ENCODE results near the gene CACNA1B. TPM values are rescaled to one million over a fixed set of nuclear protein-coding genes. Genes with fewer than 3 reads are reported as not detected.

CACNA1B gene
- total and polyA plus RNA-seq, 9 of the 15 experiments (the other 6 are each of a cell fraction or from before 2014, with no cell fraction given) = 0.01 to 0.04 TPM; not detected in 7

DNA sequence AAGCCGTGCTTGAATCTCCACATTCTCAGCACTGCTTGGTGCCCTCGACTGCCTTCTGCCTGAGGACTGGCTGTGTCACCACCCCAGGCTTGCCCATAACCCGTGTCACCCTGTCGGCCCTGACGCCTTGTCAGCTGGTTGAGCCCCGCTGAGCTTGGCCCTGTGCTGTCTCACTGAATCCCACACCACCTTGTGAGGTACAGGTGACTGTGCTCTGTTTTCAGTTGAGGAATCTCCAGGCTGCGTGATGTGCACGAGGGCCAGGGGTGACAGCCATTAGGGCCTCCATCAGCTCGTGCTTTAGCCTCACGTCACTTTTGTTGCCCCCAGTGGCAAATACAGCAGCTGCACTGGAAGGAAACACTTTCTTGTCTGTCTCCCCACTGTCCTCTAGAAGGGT is 90.7 kb downstream of the CACNA1B start:
- in situ Hi-C loops (cut with MboI) (no loop called here), intact Hi-C loops (cut with micrococcal nuclease) (no loop called here)
- Histone ChIP-seq H3K9me1 (ENCODE audit: control insufficient read depth, insufficient read depth, low read length) (no peaks in the 10 kb centered on the region), H3K79me2 (ENCODE audit: control insufficient read depth, insufficient read depth, low read length) (no peaks in the 10 kb centered on the region), H4K20me1 (replicated peaks; ENCODE audit: control insufficient read depth, insufficient read depth, low read length) (no peaks in the 10 kb centered on the region), H3K9me3 (replicated peaks; ENCODE audit: control insufficient read depth, insufficient read depth, low read depth, low read length) (no peaks in the 10 kb centered on the region), H2AFZ (ENCODE audit: low read depth, low read length) (0 out of 2 replicates have a peak overlapping the region, but pooled peaks have one; percentile 44), H3K4me2 (ENCODE audit: insufficient read depth, low read length) (no peak overlapping the region), H3K27ac (ENCODE audit: extremely low read depth, low read depth, low read length) (no peak overlapping the region), H3K9ac (ENCODE audit: insufficient read depth in 1 of 2, low read depth in 2 of 2, low read length in 2 of 2) (peak overlapping the region in 1 of 2 experiments; percentile 61; a peak in 2 of 4 replicates), H3K36me3 (ENCODE audit: control insufficient read depth, insufficient read depth, low read length) (no peaks in the 10 kb centered on the region), H3K4me3 (no peak overlapping the region), H3K4me1 (replicated peaks in 1 of 2; ENCODE audit: control insufficient read depth in 2 of 2, insufficient read depth in 2 of 2, low read length in 2 of 2) (peaks cover 0 to 3% of the 10 kb centered on the region in 2 experiments; a peak in 1 of 5 replicates), H3K27me3 (ENCODE audit: control insufficient read depth in 2 of 2, insufficient read depth in 2 of 2, low read length in 2 of 2) (peaks cover 3 to 37% of the 10 kb centered on the region in 2 experiments; a peak in 4 of 5 replicates)
- 3% methylated on average over 10 of the region's 10 CpGs for WGBS (ENCODE audit: insufficient coverage, low coverage, missing lambda C conversion rate)
- FAIRE-seq (peak; percentile 88), ATAC-seq (peak; percentile 77), DNase-seq (ENCODE audit: extremely low read depth in 1 of 4, low spot score in 3 of 4) (peak in 3 of 4 experiments; percentile 11 to 40 (median 28))
- CTCF ChIA-PET (ENCODE audit: low intra/inter-chr PET ratio) = no interaction called here
- POLR2A ChIA-PET = no interaction called here
- BruUV-seq (replicated peaks) = no TSS peak
- TF ChIP-seq SETDB1 (IDR thresholded peaks at IDR 0.05; ENCODE audit: low read length) = no peak
- TF ChIP-seq GTF2A2 (tag; IDR thresholded peaks at IDR 0.05) = no peak
- TF ChIP-seq TAF1 (IDR thresholded peaks at IDR 0.05; ENCODE audit: control insufficient read depth, extremely low read depth, insufficient read depth, low read length, severe bottlenecking) = no peak
- TF ChIP-seq DNMT1 (IDR thresholded peaks at IDR 0.05) = no peak
- TF ChIP-seq NR2C1 (IDR thresholded peaks at IDR 0.05) = no peak
- no peak for TF ChIP-seq NR2C1 (tag; IDR thresholded peaks at IDR 0.05)
- TF ChIP-seq ZFX (CRISPR knock-in tag; IDR thresholded peaks at IDR 0.05) = no peak
- TF ChIP-seq, protein P1, sequence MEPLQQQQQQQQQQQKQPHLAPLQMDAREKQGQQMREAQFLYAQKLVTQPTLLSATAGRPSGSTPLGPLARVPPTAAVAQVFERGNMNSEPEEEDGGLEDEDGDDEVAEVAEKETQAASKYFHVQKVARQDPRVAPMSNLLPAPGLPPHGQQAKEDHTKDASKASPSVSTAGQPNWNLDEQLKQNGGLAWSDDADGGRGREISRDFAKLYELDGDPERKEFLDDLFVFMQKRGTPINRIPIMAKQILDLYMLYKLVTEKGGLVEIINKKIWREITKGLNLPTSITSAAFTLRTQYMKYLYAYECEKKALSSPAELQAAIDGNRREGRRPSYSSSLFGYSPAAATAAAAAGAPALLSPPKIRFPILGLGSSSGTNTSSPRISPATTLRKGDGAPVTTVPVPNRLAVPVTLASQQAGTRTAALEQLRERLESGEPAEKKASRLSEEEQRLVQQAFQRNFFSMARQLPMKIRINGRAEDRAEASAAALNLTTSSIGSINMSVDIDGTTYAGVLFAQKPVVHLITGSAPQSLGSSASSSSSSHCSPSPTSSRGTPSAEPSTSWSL (CRISPR knock-in tag; IDR thresholded peaks at IDR 0.05; ENCODE audit: borderline replicate concordance) = no peak
- TF ChIP-seq RBM22 (IDR thresholded peaks at IDR 0.05; ENCODE audit: low read depth, low read length, poor library complexity, severe bottlenecking) = no peak
- no peak for TF ChIP-seq NCOA2 (IDR thresholded peaks at IDR 0.05; ENCODE audit: partially characterized antibody in 2 of 2)
- TF ChIP-seq, protein P2, sequence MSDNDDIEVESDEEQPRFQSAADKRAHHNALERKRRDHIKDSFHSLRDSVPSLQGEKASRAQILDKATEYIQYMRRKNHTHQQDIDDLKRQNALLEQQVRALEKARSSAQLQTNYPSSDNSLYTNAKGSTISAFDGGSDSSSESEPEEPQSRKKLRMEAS (CRISPR knock-in tag; IDR thresholded peaks at IDR 0.05) = no peak
- TF ChIP-seq ZEB2 (IDR thresholded peaks at IDR 0.05) = no peak
- no peak for TF ChIP-seq MXI1 (IDR thresholded peaks at IDR 0.05; ENCODE audit: low read depth, low read length)
- TF ChIP-seq, protein P3, sequence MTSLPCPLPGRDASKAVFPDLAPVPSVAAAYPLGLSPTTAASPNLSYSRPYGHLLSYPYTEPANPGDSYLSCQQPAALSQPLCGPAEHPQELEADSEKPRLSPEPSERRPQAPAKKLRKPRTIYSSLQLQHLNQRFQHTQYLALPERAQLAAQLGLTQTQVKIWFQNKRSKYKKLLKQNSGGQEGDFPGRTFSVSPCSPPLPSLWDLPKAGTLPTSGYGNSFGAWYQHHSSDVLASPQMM (CRISPR knock-in tag; IDR thresholded peaks at IDR 0.05) = no peak
- no peak for TF ChIP-seq GATA2 (CRISPR knock-in tag; IDR thresholded peaks at IDR 0.05)
- TF ChIP-seq, protein P4, sequence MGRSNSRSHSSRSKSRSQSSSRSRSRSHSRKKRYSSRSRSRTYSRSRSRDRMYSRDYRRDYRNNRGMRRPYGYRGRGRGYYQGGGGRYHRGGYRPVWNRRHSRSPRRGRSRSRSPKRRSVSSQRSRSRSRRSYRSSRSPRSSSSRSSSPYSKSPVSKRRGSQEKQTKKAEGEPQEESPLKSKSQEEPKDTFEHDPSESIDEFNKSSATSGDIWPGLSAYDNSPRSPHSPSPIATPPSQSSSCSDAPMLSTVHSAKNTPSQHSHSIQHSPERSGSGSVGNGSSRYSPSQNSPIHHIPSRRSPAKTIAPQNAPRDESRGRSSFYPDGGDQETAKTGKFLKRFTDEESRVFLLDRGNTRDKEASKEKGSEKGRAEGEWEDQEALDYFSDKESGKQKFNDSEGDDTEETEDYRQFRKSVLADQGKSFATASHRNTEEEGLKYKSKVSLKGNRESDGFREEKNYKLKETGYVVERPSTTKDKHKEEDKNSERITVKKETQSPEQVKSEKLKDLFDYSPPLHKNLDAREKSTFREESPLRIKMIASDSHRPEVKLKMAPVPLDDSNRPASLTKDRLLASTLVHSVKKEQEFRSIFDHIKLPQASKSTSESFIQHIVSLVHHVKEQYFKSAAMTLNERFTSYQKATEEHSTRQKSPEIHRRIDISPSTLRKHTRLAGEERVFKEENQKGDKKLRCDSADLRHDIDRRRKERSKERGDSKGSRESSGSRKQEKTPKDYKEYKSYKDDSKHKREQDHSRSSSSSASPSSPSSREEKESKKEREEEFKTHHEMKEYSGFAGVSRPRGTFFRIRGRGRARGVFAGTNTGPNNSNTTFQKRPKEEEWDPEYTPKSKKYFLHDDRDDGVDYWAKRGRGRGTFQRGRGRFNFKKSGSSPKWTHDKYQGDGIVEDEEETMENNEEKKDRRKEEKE (IDR thresholded peaks at IDR 0.05; ENCODE audit: borderline replicate concordance in 1 of 2, control insufficient read depth in 1 of 2, low read depth in 2 of 2, low read length in 1 of 2) = no peak
- TF ChIP-seq GATAD2A (IDR thresholded peaks at IDR 0.05) = no peak
- no peak for TF ChIP-seq PHTF2 (CRISPR knock-in tag; IDR thresholded peaks at IDR 0.05)
- TF ChIP-seq MEF2A (IDR thresholded peaks at IDR 0.05; ENCODE audit: control insufficient read depth, low read depth, low read length) = no peak
